Mammary epithelial cell (primary cell): ENCODE data around the gene TTC7B.

Source experiments
- EZH2 ChIP-seq: IDR thresholded peaks from 2 replicates; pipeline ENCODE4 v1.6.1; 2012; ENCODE audit warnings: low read length, inconsistent platforms, borderline replicate concordance
- TF ChIP-seq, protein P1 (sequence below), 2 donors: IDR thresholded peaks in 1 of 2; conservative IDR thresholded peaks in 1 of 2; 2 replicates each; pipeline ENCODE4 v1.5.1; 2011 to 2012; ENCODE audit warnings: inconsistent platforms in 2 of 2, low read length in 2 of 2, mild to moderate bottlenecking in 2 of 2, control low read depth in 1 of 2, low read depth in 1 of 2; ENCODE audit not compliant: insufficient read depth in 1 of 2; ENCODE audit errors: extremely low read depth in 1 of 2

- TF ChIP-seq, protein P1, sequence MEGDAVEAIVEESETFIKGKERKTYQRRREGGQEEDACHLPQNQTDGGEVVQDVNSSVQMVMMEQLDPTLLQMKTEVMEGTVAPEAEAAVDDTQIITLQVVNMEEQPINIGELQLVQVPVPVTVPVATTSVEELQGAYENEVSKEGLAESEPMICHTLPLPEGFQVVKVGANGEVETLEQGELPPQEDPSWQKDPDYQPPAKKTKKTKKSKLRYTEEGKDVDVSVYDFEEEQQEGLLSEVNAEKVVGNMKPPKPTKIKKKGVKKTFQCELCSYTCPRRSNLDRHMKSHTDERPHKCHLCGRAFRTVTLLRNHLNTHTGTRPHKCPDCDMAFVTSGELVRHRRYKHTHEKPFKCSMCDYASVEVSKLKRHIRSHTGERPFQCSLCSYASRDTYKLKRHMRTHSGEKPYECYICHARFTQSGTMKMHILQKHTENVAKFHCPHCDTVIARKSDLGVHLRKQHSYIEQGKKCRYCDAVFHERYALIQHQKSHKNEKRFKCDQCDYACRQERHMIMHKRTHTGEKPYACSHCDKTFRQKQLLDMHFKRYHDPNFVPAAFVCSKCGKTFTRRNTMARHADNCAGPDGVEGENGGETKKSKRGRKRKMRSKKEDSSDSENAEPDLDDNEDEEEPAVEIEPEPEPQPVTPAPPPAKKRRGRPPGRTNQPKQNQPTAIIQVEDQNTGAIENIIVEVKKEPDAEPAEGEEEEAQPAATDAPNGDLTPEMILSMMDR (conservative IDR thresholded peaks at IDR 0.05 in 1 of 2, IDR thresholded peaks at IDR 0.05 in 1 of 2; ENCODE audit: extremely low read depth in 1 of 2, insufficient read depth in 1 of 2, low read depth in 1 of 2, low read length in 2 of 2) = no peak
- TF ChIP-seq EZH2 = no peak
Observed at GRCh38 chr14:90813442-90813841, 2.8 kb downstream of the TTC7B start.
